ENCODE data around the gene SFTA2. TPM values are rescaled to one million over a fixed set of nuclear protein-coding genes. Genes with fewer than 3 reads are reported as not detected.

The SFTA2 gene
- total and polyA plus RNA-seq, 10 of the 15 experiments (the other 5 are each of a cell fraction or from before 2014, with no cell fraction given): 0.15 to 0.92 (median 0.33) TPM; not detected in 4

DNA sequence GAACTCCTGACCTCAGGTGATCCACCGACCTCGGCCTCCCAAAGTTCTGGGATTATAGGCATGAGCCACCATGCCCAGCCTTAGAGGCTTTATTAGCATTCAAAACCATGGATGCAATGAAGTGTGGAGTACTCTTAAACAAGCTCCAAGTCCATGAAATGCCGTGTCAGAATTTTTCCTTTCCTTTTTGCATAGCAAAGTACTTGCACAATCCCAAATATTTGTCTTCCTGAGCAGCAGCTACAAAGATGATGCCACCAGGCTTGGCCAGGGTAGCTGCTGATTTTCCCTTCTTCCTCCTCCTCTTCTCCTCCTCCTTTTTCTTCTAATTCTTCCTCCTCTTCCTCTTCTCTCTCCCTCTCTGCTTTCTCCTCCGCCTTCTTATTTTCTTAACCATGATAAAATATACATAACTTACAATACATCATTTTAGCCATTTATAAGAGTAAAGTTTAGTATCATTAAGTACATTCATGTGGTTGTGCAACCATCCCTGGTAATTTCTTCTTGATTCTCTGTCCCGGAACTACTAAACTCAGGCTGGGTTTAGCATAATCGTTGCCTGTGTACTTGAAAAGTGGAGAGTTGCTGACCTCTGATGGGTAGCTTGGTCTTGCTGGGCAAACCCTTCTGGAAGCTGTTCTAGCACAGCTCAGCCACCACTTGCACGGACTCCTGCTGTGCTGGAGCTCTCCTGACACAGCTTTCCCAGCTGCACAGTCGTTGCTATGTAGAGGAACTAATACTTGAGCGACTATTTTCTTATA lies 29.1 kb upstream of the SFTA2 start:
- intact Hi-C loops (cut with micrococcal nuclease; ENCODE audit: unreplicated experiment) (no loop called here), in situ Hi-C loops (cut with MboI) (no loop called here)
- no peak overlapping the region for H3K27ac ChIP-seq (ENCODE audit: control insufficient read depth, insufficient read depth)
- ATAC-seq (no peak), DNase-seq (ENCODE audit: low read depth, low spot score) (no peak), FAIRE-seq (no peak)
- SMC1A ChIA-PET (ENCODE audit: uncharacterized antibody, unreplicated experiment): no interaction called here
- RAD21 ChIA-PET (ENCODE audit: unreplicated experiment): no interaction called here
- POLR2A ChIA-PET: no interaction called here
- H4K20me1 ChIP-seq (ENCODE audit: control insufficient read depth, insufficient read depth): no peaks in the 10 kb centered on the region
- no peak overlapping the region for H3K4me3 ChIP-seq
- no peaks in the 10 kb centered on the region for H3K9me3 ChIP-seq (replicated peaks; ENCODE audit: control insufficient read depth, insufficient read depth, low read length)
- CTCF ChIA-PET: interaction anchor here (1.6 kb wide), 1 partner anchor 46 kb away, joined by 4 read pairs; no protein-coding TSS in a partner anchor
- no peak overlapping the region for H3K4me2 ChIP-seq (ENCODE audit: control insufficient read depth, insufficient read depth)
- no peak overlapping the region for H2AFZ ChIP-seq (ENCODE audit: control insufficient read depth, low read depth, low read length)
- no peaks in the 10 kb centered on the region; the same call in 1 of the 2 replicates for H3K4me1 ChIP-seq (ENCODE audit: control insufficient read depth, insufficient read depth, low read length)
- no TSS peak for BruUV-seq (replicated peaks)
- no peaks in the 10 kb centered on the region; a peak in 1 of 4 replicates for H3K27me3 ChIP-seq (replicated peaks in 1 of 2; ENCODE audit: control insufficient read depth in 2 of 2, insufficient read depth in 2 of 2, low read length in 1 of 2)
- H3K79me2 ChIP-seq (ENCODE audit: control insufficient read depth, insufficient read depth, low read length): no peaks in the 10 kb centered on the region
- H3K36me3 ChIP-seq (ENCODE audit: control insufficient read depth in 2 of 2, insufficient read depth in 2 of 2, low read length in 1 of 2): no peaks in the 10 kb centered on the region
- no peak overlapping the region for H3K9ac ChIP-seq (ENCODE audit: control insufficient read depth, insufficient read depth, low read length)
- 46% methylated on average over 9 of the region's 9 CpGs for WGBS (ENCODE audit: insufficient coverage, insufficient replicate concordance, low lambda C conversion rate, missing lambda C conversion rate)
- TF ChIP-seq MXI1 (IDR thresholded peaks at IDR 0.05; ENCODE audit: low read depth, low read length): no peak
- TF ChIP-seq NFXL1 (IDR thresholded peaks at IDR 0.05; ENCODE audit: borderline replicate concordance): no peak
- TF ChIP-seq YY1 (IDR thresholded peaks at IDR 0.05; ENCODE audit: low read depth, low read length): no peak
- no peak for TF ChIP-seq WRNIP1 (IDR thresholded peaks at IDR 0.05; ENCODE audit: borderline replicate concordance, low read depth, low read length)
- no peak for TF ChIP-seq HCFC1 (IDR thresholded peaks at IDR 0.05; ENCODE audit: low read length)
- no peak for TF ChIP-seq POLR2AphosphoS2 (IDR thresholded peaks at IDR 0.05; ENCODE audit: low read depth, low read length)
- no peak for TF ChIP-seq HDAC6 (IDR thresholded peaks at IDR 0.05; ENCODE audit: unreplicated experiment)
- TF ChIP-seq, protein P1, sequence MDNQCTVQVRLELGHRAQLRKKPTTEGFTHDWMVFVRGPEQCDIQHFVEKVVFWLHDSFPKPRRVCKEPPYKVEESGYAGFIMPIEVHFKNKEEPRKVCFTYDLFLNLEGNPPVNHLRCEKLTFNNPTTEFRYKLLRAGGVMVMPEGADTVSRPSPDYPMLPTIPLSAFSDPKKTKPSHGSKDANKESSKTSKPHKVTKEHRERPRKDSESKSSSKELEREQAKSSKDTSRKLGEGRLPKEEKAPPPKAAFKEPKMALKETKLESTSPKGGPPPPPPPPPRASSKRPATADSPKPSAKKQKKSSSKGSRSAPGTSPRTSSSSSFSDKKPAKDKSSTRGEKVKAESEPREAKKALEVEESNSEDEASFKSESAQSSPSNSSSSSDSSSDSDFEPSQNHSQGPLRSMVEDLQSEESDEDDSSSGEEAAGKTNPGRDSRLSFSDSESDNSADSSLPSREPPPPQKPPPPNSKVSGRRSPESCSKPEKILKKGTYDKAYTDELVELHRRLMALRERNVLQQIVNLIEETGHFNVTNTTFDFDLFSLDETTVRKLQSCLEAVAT (IDR thresholded peaks at IDR 0.05): no peak
- TF ChIP-seq EGR1 (IDR thresholded peaks at IDR 0.05; ENCODE audit: borderline replicate concordance in 1 of 2, low read depth in 2 of 2, low read length in 2 of 2): no peak
- TF ChIP-seq NKRF (conservative IDR thresholded peaks at IDR 0.05): no peak
- TF ChIP-seq, protein P2, sequence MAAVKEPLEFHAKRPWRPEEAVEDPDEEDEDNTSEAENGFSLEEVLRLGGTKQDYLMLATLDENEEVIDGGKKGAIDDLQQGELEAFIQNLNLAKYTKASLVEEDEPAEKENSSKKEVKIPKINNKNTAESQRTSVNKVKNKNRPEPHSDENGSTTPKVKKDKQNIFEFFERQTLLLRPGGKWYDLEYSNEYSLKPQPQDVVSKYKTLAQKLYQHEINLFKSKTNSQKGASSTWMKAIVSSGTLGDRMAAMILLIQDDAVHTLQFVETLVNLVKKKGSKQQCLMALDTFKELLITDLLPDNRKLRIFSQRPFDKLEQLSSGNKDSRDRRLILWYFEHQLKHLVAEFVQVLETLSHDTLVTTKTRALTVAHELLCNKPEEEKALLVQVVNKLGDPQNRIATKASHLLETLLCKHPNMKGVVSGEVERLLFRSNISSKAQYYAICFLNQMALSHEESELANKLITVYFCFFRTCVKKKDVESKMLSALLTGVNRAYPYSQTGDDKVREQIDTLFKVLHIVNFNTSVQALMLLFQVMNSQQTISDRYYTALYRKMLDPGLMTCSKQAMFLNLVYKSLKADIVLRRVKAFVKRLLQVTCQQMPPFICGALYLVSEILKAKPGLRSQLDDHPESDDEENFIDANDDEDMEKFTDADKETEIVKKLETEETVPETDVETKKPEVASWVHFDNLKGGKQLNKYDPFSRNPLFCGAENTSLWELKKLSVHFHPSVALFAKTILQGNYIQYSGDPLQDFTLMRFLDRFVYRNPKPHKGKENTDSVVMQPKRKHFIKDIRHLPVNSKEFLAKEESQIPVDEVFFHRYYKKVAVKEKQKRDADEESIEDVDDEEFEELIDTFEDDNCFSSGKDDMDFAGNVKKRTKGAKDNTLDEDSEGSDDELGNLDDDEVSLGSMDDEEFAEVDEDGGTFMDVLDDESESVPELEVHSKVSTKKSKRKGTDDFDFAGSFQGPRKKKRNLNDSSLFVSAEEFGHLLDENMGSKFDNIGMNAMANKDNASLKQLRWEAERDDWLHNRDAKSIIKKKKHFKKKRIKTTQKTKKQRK (IDR thresholded peaks at IDR 0.05; ENCODE audit: low read depth, low read length): no peak
- no peak for TF ChIP-seq MYC (IDR thresholded peaks at IDR 0.05; ENCODE audit: insufficient read depth, insufficient read length, insufficient replicate concordance, low read length, severe bottlenecking)
- TF ChIP-seq BACH1 (IDR thresholded peaks at IDR 0.05; ENCODE audit: borderline replicate concordance): no peak
- no peak for TF ChIP-seq STAT1 (conservative IDR thresholded peaks at IDR 0.05)
- TF ChIP-seq SIX5 (IDR thresholded peaks at IDR 0.05; ENCODE audit: low read depth, low read length, severe bottlenecking): no peak
- no peak for TF ChIP-seq CBX5 (IDR thresholded peaks at IDR 0.05; ENCODE audit: low read depth)
- no peak for TF ChIP-seq ZNF217 (IDR thresholded peaks at IDR 0.05)
- no peak for TF ChIP-seq HDGF (IDR thresholded peaks at IDR 0.05)
